GM10847 (cell line): ENCODE results near the gene CCNY.

Source experiments
- POLR2A ChIP-seq: IDR thresholded peaks from 2 replicates; pipeline ENCODE4 v1.6.1; 2011; ENCODE audit not compliant: insufficient read length; ENCODE audit errors: extremely low read depth

Gene CCNY

DNA sequence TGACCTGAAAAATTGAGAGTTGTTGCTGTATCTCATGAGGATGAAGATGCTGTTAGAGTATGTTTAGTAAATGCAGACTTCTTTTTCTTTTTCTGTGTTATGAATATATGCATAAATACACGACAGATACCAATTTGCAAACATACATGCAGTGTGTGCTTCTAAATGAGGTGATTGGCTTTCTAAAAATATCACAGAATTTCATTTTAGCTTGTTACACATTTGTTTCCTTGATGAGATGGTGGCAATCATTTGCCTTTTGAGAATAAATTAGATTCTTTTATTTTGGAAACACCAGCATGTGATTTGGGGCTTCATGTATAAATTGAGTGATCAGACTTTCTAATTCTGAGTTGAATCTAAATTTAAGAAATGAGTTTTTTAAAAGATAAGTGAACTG lies 29.7 kb downstream of the CCNY start:
- TF ChIP-seq POLR2A, result no peak

DNA sequence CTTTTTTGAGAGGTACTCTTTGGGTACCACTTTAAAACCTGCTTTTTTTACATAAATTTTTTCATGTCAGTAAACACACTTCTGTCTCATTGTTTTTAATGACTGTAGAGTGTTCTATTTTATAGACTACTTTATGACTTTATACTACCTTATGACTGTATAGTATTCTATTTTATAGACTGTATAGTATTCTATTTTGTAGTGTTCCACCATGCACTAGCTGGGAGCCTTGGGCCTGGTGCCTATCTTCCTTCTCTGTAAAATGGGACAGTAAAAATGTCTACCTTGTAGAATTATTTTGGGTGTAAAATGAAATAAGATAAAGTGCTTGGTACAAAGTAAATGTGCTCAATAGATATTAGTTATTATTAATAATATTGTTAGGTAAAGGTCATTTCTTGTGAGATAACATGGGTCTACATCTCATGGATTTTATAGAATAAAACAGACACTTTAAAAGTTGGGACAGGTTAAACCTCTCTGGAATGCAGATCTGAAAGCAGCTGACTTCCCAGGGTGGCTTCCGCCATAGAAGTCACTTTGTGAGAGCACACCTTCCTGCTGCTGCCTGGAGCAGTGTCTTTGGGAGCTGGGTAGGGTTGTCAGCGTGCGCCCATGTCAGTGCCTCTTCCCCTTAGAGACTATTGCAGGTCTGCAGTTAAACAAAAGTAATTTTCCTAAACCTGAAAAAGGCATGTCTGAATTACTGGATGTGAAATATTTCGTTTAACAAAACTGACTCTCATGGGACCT lies 31.0 kb downstream of the CCNY start:
- no peak for TF ChIP-seq POLR2A

GRCh38 chr10:35367982-35368381 lies 31.7 kb downstream of the CCNY start:
- TF ChIP-seq POLR2A, result no peak

GRCh38 chr10:35368485-35369048 lies 32.3 kb downstream of the CCNY start:
- TF ChIP-seq POLR2A, result no peak

DNA sequence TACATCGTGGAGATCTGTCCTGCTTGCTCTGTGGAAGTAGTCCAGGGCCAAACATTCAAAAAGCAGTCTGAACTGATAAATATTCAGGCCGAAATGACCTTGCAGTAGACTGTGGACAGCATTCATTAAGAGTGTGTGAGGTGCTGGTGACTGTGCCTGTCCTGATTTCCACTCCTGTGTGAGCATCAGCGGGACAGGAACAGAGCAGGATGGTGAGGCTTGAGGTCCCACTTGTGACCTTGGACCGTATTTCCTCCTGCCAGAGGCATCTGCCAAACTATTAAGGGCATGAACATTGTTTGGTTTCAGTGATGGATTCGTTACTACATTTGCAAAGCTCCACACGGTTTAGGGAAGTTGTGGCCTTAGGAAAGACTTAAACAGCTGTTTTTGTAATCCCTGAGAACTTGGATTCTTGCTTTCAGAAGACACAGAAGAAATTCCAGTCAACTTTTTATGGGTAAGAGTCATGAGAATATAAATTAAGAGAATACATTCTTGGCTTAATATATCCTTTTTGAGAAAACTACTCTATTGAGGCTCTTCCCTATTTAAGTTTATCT lies 32.8 kb downstream of the CCNY start:
- TF ChIP-seq POLR2A, result no peak

DNA sequence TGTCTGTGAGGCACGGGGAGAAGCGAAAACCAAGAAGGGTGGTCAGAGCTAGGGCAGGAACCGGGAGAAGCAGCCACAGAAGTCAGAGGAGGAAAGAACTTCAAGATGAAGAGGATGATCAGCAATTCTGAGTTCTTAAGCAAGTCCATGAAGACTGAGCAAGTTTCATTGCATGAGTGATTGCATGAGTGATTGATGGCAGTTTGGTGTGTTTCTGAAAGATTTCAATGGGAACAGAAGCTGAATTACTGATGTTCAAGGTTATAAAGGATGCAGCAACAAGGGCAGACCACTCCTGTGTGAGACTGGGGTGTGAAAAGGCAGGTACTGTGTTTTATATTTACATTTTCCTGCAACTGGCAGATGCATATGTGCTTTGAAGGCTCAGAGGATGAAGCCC lies 35.4 kb downstream of the CCNY start:
- TF ChIP-seq POLR2A, result no peak

DNA sequence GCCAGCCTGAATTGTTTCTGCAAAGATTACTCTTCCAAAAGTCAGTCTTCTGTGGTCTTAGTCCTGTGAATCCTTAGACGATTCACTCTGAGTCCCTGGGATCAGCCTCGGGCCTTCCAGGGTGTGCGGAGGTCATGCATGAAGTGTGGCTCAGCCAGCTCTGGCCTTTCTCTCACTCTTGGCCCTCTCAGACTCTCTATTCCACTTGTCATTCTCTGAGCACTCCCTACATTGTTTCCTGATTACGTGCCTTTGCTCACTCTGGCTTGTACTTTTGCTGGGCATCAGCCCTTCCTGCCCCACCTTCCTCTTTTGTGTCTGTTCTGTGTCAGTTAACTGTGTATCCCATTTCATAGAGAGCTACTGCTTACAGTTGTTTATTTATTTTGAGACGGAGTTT lies 36.0 kb downstream of the CCNY start:
- no peak for TF ChIP-seq POLR2A

DNA sequence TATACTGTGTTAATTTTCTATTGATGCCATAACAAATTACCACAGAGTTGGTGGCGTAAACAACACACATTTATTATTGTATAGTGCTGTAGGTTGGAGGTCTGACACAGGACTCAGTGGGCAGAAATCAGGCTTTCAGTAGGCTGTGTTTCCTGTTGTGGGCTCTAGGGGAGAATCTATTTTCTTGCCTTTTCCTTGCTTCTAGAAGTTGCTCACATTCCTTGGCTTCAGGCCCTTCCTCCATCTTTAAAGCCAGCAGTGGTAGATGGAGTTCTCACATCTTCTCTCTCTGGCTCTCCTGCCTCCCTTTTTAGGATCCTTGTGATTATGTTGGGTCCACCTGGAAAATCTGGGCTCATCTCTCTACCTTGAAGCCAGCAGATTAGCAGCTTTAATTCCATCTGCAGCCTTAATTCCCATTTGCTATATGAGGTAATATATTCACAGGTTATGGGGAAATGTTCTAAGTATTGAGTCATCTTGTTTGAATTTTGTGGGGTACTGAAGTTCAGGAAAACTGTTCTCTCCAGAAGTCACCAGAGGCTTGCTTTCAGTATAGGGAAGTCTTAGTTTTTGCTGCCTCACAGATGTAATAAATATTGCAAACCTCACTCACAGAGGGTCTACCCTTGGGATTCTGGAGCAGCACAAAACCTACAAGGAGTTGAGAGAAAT lies 38.9 kb downstream of the CCNY start:
- TF ChIP-seq POLR2A, result no peak

DNA sequence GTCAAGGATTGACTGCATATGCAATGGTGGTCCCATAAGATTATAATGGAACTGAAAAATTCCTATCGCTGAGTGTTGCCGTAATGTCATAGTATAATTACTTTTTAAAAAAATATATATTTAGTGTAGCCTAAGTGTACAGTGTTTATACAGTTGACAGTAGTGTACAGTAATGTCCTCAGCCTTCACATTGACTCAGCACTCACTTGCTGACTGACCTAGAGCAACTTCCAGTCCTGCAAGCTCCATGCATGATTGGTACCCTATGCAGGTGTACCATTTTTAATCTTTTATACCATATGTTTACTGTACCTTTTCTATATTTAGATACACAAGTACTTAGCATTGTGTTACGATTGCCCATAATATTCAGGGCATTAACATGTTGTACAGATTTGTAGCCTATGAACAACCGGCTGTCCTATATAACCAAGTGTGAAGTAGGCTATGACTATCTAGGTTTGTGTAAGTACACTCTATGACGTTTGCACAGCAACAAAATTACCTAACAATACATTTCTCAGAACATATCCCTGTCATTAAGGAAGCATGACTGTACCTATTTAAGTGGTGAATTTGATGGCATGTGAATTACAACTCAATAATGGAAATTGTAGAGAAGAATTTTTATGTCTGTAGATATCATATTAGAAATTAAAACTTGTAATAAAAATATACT lies 40.9 kb downstream of the CCNY start:
- no peak for TF ChIP-seq POLR2A

DNA sequence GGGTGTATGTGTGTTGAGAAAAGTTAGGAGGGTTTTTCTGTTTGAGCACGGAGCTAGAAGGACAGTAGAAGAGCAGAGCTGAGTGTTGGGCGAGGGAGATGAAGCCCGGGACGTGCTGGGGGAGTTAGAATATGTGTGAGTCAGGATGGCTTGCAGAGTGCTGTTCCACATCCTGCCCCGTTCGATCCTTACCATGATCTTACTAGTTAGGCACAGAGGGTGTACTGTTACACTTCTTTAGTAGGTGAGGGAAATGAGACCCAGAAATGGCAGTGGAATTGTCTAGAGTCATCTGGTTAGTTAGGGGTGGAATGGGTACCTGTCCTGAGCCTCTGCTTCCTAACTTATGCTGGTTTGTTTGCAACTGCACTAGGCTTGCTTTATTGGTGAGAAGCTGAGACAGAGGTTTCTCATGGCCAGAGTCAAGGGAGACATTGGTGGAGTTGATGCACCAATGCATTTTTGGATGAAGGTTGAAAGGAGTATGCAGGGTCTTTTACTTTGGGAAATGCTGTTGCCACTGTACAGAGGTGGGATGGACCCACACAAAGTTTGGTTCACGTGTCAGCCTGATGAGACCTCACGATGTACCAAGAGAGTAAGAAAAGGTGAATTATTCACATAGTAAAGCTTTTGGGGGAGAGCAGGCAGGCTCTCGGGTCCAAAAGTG lies 42.4 kb downstream of the CCNY start:
- TF ChIP-seq POLR2A, result no peak

DNA sequence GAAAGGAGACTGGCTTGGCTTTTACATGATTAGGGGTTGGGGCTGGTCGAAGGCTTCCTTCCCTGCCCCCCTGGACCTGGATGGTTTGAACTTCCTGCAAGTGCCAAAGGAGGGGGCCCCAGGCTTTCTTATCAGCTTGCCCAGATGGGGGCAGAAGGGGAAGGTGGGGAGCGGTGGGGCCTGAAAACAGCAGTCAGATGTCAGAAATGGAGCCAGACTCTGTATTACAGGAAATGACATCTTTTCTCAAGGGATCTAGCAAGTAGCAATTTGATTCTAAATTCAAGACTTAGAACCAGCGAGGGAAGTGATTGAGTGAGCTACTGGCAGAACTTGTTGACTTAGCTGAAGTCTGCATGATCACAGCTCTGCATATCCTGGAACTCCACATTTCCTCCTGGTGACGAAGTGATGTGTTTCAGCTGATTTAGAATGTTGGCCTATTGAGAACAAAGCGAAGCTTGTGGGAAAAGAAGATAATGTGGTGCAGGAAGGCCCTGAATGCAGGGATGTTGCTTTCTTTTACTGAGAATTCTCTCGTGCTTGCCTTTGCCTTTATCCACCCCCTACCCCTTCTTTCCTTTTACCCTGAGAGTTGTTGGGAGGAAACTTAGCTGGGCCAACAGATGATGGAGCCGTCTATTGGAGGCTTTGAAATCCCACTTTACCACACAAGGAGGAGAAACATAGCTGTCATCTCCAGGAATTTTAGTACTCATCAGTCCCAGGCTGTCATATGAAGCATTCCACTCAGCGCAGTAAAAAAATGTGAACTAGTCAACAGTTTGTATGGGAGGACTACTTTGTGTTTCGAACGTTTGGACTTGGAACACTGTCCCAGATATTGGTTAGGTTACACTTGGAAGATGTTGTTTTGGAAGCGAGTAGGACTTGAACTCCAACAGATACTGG lies 43.2 kb downstream of the CCNY start:
- no peak for TF ChIP-seq POLR2A

DNA sequence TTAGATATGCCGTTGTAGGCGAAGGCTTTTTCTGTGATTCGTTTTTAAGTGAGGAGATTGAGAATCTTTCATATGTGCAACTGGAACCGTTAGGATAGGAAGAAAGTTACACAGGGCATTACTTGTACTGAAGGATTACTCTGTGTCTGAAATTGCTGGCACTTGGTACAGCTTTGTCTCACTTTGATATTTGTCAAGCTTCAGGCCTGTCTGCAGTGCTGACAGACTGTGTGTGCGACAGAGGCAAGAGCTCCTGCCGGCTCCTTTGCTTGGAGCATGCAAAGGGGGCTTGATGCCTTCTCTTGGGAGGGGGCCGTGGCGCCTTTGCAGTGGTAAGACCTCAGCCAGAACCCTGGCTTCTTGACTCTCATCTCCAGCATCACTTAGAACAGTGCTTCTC lies 45.8 kb downstream of the CCNY start:
- no peak for TF ChIP-seq POLR2A

DNA sequence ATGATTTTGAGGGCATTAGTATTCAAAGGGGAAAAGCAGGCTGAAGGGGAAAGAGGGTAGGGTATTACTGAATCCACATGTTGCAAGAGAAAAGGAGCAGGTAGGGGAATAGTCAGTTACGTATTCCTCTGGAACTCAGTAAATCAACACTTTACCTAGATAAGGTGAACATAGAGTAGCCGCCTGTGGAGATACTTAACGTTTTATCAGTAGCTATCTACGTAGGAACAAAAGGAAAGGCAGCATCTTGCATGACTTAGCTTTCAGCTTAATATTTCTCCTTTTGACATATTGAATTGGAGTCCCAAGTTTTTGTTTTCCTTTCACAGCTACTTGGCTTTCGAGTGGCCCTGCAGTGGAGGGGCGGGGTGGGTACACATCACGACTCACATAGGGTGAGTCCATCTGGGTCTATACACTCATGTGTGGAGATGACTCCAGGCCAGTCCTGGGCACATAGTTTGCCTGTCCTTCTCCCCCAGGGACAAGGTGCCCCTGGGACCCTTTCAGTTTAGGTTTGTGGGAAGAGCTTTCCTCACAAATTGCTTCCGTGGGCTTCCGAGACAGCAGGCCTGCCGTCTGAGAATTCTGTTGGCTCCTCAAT lies 48.1 kb downstream of the CCNY start:
- no peak for TF ChIP-seq POLR2A

DNA sequence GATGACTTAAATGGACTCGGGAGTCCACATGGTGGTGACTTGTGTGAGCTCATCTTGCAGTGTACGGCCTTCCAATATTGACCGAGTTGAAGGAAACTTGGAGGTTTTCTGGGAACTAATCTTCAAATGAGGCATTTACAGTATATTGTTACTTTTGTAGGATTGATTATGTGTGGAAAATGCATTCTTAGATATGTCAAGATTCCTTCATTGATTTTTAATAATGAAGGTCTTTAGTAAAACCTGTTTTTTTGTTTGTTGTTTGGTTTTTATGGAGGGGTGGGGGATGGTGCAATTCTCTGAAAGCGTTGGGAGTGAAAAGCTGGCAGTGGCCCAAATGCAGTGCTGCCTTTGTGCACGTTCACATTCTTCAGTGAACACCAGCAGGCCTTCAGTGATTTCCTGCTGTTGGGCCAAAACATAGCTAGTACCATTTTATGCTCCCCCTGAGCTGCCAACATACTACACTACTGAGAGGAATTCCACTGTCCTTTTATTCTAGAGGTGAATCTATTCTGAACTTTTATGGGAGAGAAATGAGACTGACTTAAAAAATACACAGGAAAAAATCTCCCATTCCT lies 50.4 kb downstream of the CCNY start:
- no peak for TF ChIP-seq POLR2A

DNA sequence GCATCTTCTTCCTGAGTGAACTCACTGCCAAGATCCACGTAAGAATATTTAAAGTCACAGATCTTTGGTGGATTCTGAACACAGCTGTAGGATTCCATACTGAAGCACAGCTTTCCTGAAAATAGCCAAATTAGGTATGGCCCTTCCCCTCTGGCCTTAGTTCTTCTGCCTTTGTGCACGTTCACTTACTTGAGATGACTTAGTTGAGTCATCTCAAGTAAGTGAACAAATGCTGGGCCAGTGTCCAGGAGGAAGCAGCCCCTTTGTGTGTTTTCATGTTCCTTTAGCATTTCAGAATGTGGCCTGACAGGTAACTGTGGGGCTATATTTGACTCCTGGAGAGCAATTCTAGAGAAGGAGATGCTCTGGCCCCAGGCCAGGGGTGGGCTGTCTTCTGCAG lies 51.5 kb downstream of the CCNY start:
- TF ChIP-seq POLR2A, result no peak
